SH-SY5Y (cell line): ENCODE measurements around the gene PREX1.

Source experiments
- GATA2 ChIP-seq: IDR thresholded peaks from 2 replicates; pipeline ENCODE4 v1.6.1; 2011; ENCODE audit warnings: mild to moderate bottlenecking, low read depth, low read length
- GATA3 ChIP-seq: IDR thresholded peaks from 2 replicates; pipeline ENCODE4 v1.6.1; 2011; ENCODE audit warnings: low read depth, mild to moderate bottlenecking, low read length, moderate library complexity

The PREX1 gene

GRCh38 chr20:48635361-48635760 lies 192.4 kb downstream of the PREX1 start:
- TF ChIP-seq GATA3 = no peak
- TF ChIP-seq GATA2 = no peak

DNA sequence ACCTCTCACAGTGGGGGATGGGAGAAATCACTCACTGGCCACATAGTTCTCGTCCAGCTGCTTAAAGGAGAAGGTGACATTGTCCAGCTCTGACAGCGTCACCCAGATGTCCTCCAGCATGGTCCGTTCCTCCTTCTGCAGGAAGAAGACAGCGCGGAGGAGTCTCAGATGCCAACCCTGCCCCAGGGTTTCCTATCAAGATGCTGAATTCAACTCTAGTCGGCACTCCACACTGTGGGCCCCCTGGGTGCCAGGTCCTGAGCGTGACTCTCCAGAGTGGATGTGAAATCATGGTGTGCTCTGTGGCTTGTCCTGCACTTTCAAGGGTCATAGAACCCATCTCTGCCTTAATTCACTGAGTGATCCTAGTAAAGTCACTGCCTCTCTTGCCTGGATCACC lies 193.2 kb downstream of the PREX1 start:
- TF ChIP-seq GATA3 = no peak

DNA sequence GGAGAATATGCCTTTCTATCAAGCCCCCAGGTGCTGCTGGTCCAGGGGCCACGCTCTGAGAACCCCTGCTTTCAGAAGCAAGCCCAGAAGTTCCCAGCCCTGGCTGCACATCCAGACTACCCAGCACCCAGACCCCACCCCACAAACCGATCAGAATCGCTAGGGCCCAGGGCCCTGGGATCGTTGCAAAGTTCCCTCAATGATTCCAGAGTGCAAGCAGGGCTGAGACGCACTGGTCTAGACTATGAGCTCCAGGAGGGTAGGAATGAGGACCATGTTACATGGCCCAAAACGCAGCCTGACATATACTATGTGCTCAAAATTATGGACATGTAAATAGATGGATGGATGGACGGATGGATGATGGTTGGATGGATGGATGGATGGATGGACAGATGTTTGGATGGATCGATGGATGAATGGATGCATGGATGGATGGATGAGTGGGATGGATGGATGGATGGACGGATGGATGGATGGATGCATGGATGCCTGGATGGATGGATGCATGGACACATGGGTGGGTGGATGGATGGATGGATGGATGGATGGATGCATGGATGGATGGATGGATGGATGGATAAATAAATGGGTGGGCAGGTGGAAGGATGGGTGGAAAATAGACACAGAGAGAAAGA lies 194.1 kb downstream of the PREX1 start:
- TF ChIP-seq GATA2 (no peak), GATA3 (no peak)

GRCh38 chr20:48632825-48633619 lies 194.8 kb downstream of the PREX1 start:
- TF ChIP-seq GATA2 = peak; percentile 61
- TF ChIP-seq GATA3 = no peak

GRCh38 chr20:48632017-48632824 lies 195.6 kb downstream of the PREX1 start:
- TF ChIP-seq GATA2 (no peak), GATA3 (no peak)

GRCh38 chr20:48631114-48632016 lies 196.4 kb downstream of the PREX1 start:
- TF ChIP-seq GATA2 (no peak), GATA3 (no peak)

- TF ChIP-seq GATA2 = no peak
- no peak for TF ChIP-seq GATA3
Measured at GRCh38 chr20:48630342-48631075, 197.3 kb downstream of the PREX1 start.

DNA sequence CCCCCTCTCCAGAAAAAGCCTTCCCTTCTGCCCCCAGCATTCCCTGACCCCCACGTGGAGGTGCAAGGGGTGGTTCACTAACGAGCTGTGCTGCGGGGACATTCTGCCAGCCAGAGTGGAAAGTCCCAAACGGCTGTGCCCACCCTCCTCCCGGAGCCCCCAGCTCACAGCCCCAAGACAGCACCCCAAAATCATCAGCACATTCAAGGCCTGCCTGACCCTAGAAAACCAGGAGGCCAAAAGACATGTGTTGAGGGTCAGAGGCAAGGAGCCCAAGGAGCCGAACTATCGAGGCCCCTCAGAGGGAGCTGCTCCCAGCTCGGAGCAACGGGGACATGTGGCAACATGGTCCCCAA lies 197.9 kb downstream of the PREX1 start:
- TF ChIP-seq GATA3 = no peak
- no peak for TF ChIP-seq GATA2

- TF ChIP-seq GATA3 (no peak), GATA2 (no peak)
Measured at GRCh38 chr20:48629069-48629959, 198.5 kb downstream of the PREX1 start.

DNA sequence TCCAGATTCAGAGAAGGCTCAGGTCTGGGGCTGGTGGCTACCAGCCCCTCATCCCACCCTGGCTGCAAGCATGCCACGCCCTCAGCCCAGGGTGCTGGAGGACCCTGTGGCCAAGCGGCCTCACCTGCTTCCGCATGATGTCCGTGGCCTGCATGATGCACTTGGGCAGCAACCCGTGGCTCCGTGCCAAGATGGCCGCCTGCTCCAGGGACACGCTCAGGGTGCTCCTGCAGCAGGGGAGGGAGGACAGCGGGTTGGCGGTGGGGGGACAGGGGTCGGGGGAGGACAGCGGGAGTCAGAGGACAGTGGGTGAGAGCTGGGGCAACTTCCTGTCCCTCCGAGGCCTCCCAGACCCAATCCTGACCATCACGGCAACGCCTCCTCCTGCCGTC lies 200.1 kb downstream of the PREX1 start:
- no peak for TF ChIP-seq GATA2
- TF ChIP-seq GATA3 = no peak

GRCh38 chr20:48626938-48627736 lies 200.7 kb downstream of the PREX1 start:
- no peak for TF ChIP-seq GATA3
- TF ChIP-seq GATA2 = no peak

DNA sequence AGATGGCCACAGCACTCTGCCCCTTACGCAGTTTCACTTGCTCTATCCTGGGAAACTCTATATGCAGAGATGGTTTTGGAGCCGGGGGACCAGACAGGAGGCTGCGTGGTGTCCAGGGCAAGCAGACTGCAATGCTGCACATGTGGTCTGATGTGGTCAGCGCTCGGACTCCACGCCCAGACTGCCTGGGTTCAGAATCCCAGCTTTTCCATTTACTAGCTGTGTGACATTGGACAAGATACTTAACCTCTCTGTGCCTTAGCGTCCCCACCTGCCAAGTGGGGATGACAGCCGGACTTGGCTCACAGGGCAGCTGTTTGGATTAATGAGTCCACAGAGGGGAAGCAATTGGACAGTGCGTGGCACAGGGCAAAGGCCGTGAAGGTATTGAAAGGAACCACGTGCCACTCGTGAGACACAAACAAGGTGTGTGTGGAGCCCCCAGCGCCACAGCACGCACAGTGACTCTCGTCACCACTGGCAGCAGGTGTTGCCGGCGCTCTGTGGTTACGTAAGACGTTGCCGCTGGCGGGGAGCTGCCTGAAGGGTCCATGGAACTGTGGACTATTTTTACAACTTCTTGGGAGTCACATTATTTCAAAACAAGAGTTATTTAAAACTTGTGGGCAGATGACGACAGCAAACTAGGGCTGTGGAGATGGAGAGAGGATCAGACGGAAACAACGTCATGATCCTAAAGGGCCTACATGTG lies 201.4 kb downstream of the PREX1 start:
- TF ChIP-seq GATA3 (no peak), GATA2 (no peak)
